T-helper 2 cell (primary cell): ENCODE data around the gene CCNK.

Experiments
- DNase-seq, 5 experiments: peaks; one replicate each; pipeline versions ENCODE4 v3.0.0 to v3.0.0-alpha.2; 2012 to 2022

The CCNK gene

GRCh38 chr14:99554757-99555531 is 73.7 kb downstream of the CCNK start:
- no peak for DNase-seq

- no peak for DNase-seq
Measured at GRCh38 chr14:99556134-99556791, 75.1 kb downstream of the CCNK start.

GRCh38 chr14:99559286-99559990 is 78.2 kb downstream of the CCNK start:
- DNase-seq = no peak

- DNase-seq = no peak
Measured at GRCh38 chr14:99560403-99560802, 79.2 kb downstream of the CCNK start.

- DNase-seq = no peak
Measured at GRCh38 chr14:99560922-99561683, 79.9 kb downstream of the CCNK start.

- DNase-seq = no peak
Measured at GRCh38 chr14:99561864-99562263, 80.7 kb downstream of the CCNK start.
